ENCODE data around the gene LCT. TPM values are rescaled to one million over a fixed set of nuclear protein-coding genes. Genes with fewer than 3 reads are reported as not detected.

Gene LCT
- total RNA-seq, 1 experiment from 2014 or later, result 0.04 TPM

GRCh38 chr2:135791418-135792190, 45.4 kb downstream of the LCT start:
- Histone ChIP-seq H2BK20ac (ENCODE audit: low read depth, low read length, poor library complexity, severe bottlenecking) (no peak overlapping the region), H3K14ac (ENCODE audit: insufficient read depth, low read length) (no peak overlapping the region), H3K27me3 (ENCODE audit: insufficient read depth, low read length) (no peaks in the 10 kb centered on the region), H3K4me1 (ENCODE audit: insufficient read depth, low read length) (no peaks in the 10 kb centered on the region), H3K9ac (ENCODE audit: extremely low read depth, insufficient read length, low read length) (no peak overlapping the region), H3T11ph (ENCODE audit: low read length) (no peak overlapping the region), H4K8ac (replicated peaks; ENCODE audit: insufficient read length, low read depth, low read length) (no peak overlapping the region), H3K4ac (ENCODE audit: low read depth, low read length) (no peak overlapping the region), H2BK5ac (ENCODE audit: insufficient read length, low read length) (no peak overlapping the region), H3K23ac (ENCODE audit: insufficient read length, low read depth, low read length) (no peak overlapping the region), H2BK120ac (ENCODE audit: low read depth, low read length, poor library complexity, severe bottlenecking) (no peak overlapping the region), H3K27ac (ENCODE audit: insufficient read length, low read depth, low read length) (no peak overlapping the region), H4K5ac (ENCODE audit: insufficient read length, low read depth, low read length) (no peak overlapping the region), H3K4me2 (ENCODE audit: insufficient read depth, insufficient read length, low read length) (no peak overlapping the region), H2BK15ac (ENCODE audit: low read depth, low read length) (no peak overlapping the region), H3K18ac (ENCODE audit: insufficient read length, low read depth, low read length) (no peak overlapping the region), H4K91ac (ENCODE audit: insufficient read length, low read depth, low read length) (no peak overlapping the region), H3K23me2 (ENCODE audit: insufficient read length, low read depth, low read length, poor library complexity, severe bottlenecking) (no peaks in the 10 kb centered on the region), H3K79me2 (ENCODE audit: insufficient read depth, low read length) (no peaks in the 10 kb centered on the region), H3K9me3 (ENCODE audit: control insufficient read depth, low read depth, low read length) (no peaks in the 10 kb centered on the region), H2AFZ (ENCODE audit: low read length) (no peak overlapping the region), H4K20me1 (ENCODE audit: control insufficient read depth, insufficient read depth, insufficient read length) (no peaks in the 10 kb centered on the region), H3K79me1 (ENCODE audit: insufficient read depth, low read depth, low read length, poor library complexity, severe bottlenecking) (no peaks in the 10 kb centered on the region), H3K56ac (ENCODE audit: insufficient read length, low read depth, low read length) (no peak overlapping the region), H2BK12ac (ENCODE audit: insufficient read length, low read depth, low read length) (no peak overlapping the region), H2AK5ac (ENCODE audit: insufficient read length, low read length) (no peak overlapping the region)
- peaks cover 7 to 12% of the 10 kb centered on the region in 2 experiments; a peak in 3 of 4 replicates for H3K4me1 Mint-ChIP-seq
- H3K27me3 Mint-ChIP-seq (ENCODE audit: low read depth), result no peaks in the 10 kb centered on the region; the same call in 1 of the 2 replicates
- peaks cover 3 to 8% (median 4%) of the 10 kb centered on the region in 3 experiments; a peak in 3 of 7 replicates for H3K36me3 Mint-ChIP-seq (ENCODE audit: insufficient read depth in 1 of 3, low read depth in 3 of 3)
- no CpG with 5 or more reads among the region's 2 CpGs for WGBS (ENCODE audit: extremely low coverage, insufficient read length, low lambda C conversion rate)
- DNase-seq, result no peak
- H3K9me3 Mint-ChIP-seq, result no peaks in the 10 kb centered on the region
- TF ChIP-seq, protein P1, sequence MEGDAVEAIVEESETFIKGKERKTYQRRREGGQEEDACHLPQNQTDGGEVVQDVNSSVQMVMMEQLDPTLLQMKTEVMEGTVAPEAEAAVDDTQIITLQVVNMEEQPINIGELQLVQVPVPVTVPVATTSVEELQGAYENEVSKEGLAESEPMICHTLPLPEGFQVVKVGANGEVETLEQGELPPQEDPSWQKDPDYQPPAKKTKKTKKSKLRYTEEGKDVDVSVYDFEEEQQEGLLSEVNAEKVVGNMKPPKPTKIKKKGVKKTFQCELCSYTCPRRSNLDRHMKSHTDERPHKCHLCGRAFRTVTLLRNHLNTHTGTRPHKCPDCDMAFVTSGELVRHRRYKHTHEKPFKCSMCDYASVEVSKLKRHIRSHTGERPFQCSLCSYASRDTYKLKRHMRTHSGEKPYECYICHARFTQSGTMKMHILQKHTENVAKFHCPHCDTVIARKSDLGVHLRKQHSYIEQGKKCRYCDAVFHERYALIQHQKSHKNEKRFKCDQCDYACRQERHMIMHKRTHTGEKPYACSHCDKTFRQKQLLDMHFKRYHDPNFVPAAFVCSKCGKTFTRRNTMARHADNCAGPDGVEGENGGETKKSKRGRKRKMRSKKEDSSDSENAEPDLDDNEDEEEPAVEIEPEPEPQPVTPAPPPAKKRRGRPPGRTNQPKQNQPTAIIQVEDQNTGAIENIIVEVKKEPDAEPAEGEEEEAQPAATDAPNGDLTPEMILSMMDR (conservative IDR thresholded peaks at IDR 0.05), result no peak
- no peak overlapping the region; a peak in 1 of 7 replicates for H3K27ac Mint-ChIP-seq
- H3K4me3 Mint-ChIP-seq, result no peak overlapping the region

All from H9 (cell line).